GM19452 (cell line): ENCODE results near the gene GGT6.
"Not testable (repeated sequence)": the region's sequence is repeated elsewhere in the genome, so short reads cannot be mapped to it uniquely, and the experiment has no call there.

Source experiments
- ATAC-seq: cut with Tn5 transposase; IDR thresholded peaks from one replicate; pipeline ENCODE4 v1.9.1; 2021; ENCODE audit not compliant: unreplicated experiment

Gene GGT6

DNA sequence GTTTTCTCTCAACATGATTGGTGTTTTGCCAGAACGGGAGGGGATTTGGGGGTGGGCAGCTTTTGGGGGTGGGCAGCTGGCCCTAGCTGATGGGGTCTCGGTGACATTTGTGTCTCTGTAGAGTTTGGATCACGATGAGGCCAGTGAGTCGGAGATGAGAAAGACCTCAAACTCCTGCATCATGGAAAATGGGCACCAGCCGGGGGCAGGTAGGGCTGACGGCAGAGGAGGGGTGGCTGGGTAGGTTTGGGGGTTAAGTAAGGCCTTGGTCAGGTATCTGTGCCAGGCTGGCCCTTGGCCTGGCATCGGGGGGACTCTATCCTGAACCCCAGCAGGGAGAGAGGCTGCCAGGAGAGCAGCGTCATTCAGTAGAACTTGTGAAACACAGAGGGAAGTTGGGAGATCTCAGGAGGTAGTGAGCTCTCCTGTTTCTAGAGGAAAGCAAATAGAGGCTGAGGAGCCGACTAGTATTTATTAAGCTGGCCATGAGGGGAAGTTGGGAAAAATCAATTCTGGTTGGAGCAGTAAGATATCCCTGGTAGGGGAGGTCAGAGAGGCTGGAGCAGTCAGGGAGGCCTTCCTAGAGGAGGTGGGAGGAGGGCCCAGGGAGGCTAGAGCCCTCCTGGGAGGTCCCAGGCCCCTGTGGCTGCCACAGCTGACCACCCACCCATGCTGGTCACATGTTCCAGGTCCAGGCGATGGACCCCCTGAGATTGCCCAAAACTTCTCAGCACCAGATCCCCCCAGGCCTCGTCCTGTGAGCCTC, 32.0 kb upstream of the GGT6 start:
- ATAC-seq, result no peak

- no peak for ATAC-seq
These were observed 31.2 kb upstream of the GGT6 start for GRCh38 chr17:4591529-4591928.

- ATAC-seq, result no peak
These were observed 30.6 kb upstream of the GGT6 start for GRCh38 chr17:4590981-4591453.

DNA sequence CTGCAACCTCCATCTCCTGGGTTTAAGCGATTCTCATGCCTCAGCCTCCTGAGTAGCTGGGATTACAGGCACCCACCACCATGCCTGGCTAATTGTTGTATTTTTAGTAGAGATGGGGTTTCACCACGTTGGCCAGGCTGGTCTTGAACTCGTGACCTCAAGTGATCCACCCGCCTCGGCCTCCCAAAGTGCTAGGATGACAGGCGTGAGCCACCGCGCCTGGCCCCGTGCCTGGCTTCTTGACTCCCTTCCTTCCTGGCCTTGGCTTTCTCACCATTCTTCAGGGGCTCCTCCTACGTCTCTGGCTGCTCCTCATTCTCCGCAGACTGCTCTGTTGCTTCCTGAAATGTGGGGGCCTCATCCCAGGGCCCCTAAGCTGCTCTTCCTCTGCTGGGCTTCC, 29.7 kb upstream of the GGT6 start:
- ATAC-seq, result not testable (repeated sequence)

DNA sequence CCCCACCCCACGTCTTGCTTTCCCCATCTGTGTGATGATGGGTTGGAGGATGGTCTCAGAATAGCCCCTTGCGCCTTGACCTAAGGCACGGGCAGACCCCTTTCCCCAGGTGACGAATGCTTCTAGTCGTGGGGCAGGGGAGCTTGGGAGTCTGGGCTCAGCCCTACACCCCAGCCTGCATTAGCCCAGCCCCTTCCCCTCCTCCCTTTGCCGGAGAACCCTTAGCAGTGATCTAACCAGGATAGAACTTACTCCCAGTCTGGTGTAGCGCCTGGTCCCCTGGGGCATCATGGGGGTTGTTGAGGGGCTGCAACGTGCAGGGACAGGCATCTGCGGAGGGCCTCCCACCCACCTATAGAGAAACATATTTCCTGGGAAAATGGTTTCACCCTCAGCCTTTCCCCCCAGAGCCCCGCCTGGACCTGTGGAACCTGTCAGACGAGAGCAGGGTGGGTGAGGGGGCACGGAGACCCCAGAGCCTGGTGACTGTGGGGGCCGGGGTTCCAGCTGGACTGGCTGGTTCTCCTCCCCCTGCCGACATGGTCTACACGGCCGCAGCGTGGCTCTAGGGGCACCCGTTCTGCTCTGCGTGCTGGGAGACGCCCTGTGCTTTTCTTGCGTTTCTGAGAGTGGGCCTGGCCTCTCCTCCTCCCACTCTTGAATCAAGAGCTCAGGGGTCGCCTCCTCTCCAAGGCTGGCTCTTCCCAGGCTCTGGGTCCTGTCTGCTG, 28.7 kb upstream of the GGT6 start:
- ATAC-seq, result no peak

DNA sequence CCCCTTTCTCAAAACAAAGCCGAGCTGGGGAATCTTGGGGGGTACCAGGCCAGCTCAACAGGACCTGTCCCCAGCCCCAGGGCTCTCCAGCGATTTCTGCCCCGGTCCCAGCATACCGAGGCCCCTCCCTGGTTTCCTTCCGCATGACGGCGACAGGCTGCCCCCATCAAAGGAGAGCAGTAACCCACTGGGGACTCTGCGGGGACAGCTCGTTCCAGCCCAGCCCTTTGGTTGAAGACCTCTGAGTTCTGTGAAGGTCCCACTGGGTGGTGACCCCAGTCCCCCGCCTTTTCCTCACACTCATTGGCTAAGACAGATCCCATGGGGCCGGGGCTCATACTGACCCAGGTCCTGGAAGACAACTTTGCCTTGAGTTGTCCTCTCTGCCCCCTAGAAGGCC, 28.0 kb upstream of the GGT6 start:
- ATAC-seq, result no peak

- ATAC-seq, result no peak
These were observed 27.4 kb upstream of the GGT6 start for GRCh38 chr17:4587803-4588202.

- ATAC-seq, result no peak
These were observed 26.8 kb upstream of the GGT6 start for GRCh38 chr17:4587195-4587594.

- no peak for ATAC-seq
These were observed 25.7 kb upstream of the GGT6 start for GRCh38 chr17:4586043-4586442.

- ATAC-seq, result no peak
These were observed 25.2 kb upstream of the GGT6 start for GRCh38 chr17:4585638-4585994.

- no peak for ATAC-seq
These were observed 24.7 kb upstream of the GGT6 start for GRCh38 chr17:4584917-4585637.

GRCh38 chr17:4584101-4584916, 23.9 kb upstream of the GGT6 start, which contains the start of gene SMTNL2:
Gene SMTNL2 (plus strand): TSS chr17:4584529. CDS start chr17:4584606, 77 bp downstream.
- ATAC-seq, result no peak

DNA sequence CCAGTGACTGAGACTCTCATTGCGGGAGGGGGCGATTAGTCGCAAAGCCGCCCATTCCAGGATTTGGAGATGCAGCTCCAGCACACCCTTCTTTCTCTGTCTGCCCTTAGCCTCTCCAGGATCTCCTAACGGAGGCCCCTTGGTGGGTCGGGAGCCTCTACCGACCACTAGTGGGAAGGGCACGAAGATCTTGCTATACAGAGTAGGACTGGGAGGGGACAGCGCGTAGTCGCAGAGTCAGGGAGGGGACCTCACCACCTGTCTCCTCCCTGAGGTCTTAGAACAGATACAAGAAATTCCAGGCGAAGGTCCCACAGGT, 23.4 kb upstream of the GGT6 start:
- ATAC-seq, result no peak

DNA sequence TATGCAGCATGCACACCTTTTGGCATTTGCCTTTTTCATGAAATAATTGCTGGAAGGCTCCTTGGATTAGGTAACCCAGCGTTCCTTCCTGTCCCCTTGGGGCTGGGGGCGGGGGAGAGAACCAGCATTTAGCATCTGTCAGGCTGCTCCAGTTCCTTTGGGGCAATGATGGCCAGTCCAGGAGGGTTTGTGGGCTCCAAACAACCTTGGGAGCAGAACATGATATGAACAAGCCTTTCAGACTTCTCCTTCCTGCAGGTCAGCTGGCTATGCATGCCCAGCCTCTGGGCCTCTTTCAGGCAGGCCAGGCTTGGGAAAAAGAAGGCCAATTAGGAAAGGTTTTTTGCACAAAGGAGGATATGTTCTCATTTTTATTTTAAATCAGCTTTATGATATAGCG, 22.8 kb upstream of the GGT6 start:
- no peak for ATAC-seq

GRCh38 chr17:4582691-4583090, 22.3 kb upstream of the GGT6 start:
- ATAC-seq, result no peak

DNA sequence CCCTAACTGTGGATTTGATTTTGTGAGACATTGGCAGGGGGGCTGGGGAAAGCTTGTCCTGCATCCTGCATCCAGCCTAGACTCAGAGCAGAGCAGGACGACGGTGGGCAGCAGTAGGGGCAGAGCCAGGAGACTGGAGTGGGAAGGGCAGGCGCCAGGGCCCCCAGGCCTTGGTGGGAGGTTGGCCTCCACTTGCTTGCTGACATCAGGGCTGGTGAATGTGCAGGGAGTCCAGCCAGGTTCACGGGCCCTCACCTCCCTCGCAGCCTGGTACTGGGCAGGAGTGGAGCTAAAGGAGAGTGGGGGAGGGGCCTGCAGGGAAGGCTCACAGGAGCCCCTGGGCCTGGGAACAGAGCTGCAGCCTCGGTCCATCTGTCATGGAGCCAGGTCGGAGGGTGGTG, 21.7 kb upstream of the GGT6 start:
- ATAC-seq, result no peak

- ATAC-seq, result no peak
These were observed 19.9 kb upstream of the GGT6 start for GRCh38 chr17:4580291-4580690.

DNA sequence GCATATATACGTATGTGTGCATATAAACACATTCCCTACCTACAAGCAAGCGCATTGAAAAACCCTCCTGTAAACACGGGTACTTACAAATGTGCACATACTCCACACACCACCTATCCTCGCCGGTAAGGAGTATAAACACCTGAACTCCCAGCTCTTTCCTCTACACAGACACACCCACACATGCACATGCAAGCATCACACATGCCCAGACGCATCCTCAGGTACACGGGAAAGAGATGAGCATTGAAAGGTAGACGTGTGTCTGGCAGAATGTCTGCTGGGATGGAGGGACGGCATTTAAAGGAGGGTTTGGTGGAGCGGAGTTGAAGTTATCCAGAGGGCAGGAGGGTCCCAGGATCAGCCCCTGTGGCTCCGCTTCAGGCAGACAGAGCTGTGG, 19.3 kb upstream of the GGT6 start:
- no peak for ATAC-seq

GRCh38 chr17:4578349-4578748, 18.0 kb upstream of the GGT6 start:
- not testable (repeated sequence) for ATAC-seq

DNA sequence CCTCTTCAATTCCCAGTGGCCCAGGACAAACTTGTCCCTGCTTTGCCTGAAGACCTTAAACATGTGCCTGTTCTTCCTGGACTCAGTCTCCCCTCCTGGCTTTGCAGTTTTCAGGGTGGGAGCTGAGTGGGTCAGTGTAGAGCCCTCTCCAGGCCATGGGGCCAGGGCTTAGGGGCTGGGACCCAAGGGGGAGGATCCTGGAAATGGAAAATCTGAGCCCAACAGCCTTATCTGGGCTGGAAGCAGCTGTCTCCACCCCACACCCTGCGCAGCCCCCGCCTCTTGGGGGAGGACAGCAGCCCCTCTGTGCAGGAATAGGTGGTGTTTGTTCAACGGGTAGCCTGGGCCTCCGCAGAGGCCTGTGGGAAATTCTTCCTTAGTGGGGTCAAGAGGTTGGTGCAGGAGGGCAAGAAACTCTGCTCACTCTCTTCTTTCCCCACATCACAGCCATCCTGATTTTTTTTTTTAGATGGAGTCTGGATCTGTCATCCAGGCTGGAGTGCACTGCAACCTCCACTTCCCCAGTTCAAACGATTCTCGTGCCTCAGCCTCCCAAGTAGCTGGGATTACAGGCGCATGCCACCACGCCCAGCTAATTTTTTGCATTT, 17.1 kb upstream of the GGT6 start:
- ATAC-seq, result no peak
